ENCODE data around the gene RAB27B.

The RAB27B gene

GRCh38 chr18:54916507-54916906 lies 88.2 kb downstream of the RAB27B start:
- DNase-seq, result no peak

- no peak for DNase-seq
Observed at GRCh38 chr18:54918060-54918459, 89.8 kb downstream of the RAB27B start.

GRCh38 chr18:54919412-54919811 lies 91.1 kb downstream of the RAB27B start:
- DNase-seq, result no peak

- no peak for DNase-seq
Observed at GRCh38 chr18:54923339-54923956, 95.2 kb downstream of the RAB27B start.

GRCh38 chr18:54924948-54925347 lies 96.7 kb downstream of the RAB27B start:
- DNase-seq, result no peak

GRCh38 chr18:54926593-54927325 lies 98.5 kb downstream of the RAB27B start:
- DNase-seq, result no peak

GRCh38 chr18:54928236-54928635 lies 100.0 kb downstream of the RAB27B start:
- no peak for DNase-seq

GRCh38 chr18:54931152-54931551 lies 102.9 kb downstream of the RAB27B start:
- no peak for DNase-seq

GRCh38 chr18:54932472-54932871 lies 104.2 kb downstream of the RAB27B start:
- DNase-seq, result no peak

GRCh38 chr18:54938506-54938905 lies 110.2 kb downstream of the RAB27B start:
- DNase-seq, result no peak

- DNase-seq, result no peak
Observed at GRCh38 chr18:54939361-54939917, 111.2 kb downstream of the RAB27B start.

- DNase-seq, result no peak
Observed at GRCh38 chr18:54942144-54942543, 113.9 kb downstream of the RAB27B start.

GRCh38 chr18:54942569-54942968 lies 114.3 kb downstream of the RAB27B start:
- DNase-seq, result no peak

Data from activated CD8-positive, alpha-beta memory T cell treated with anti-CD3 and anti-CD28 coated beads for 24 hours (primary cell).